Measurements from ENCODE around the gene FOS.

DNA sequence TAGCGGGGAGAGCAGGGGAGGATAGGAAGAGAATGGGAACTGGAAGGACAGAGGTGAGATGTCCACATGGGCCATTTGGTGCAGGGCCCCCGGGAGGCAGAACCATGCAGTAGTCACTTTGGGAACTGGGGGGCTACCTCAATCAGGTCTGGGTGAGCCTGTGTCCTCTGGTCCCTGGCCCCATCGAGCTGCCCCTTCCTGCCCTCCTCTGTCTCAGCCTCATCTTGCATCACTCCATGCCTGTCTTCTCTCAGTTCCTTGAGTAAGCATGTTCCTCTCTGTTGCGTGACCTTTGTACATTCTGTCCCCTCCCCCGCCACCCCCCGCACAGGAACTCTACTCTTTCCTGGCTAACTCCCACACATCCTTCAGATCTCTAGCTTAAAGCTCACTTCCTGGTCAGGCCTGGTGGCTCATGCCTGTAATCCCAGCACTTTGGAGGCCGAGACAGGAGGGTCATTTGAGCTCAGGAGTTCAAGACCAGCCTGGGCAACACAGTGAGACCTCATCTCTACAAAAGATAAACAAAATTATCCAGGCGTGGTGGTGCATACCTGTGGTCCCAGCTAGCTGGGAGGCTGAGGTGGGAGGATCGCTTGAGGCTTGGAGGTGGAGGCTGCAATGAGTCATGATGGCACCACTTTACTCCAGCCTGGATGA lies 23.2 kb downstream of the FOS start:
- TF ChIP-seq CREM (IDR thresholded peaks at IDR 0.05) (no peak), CREM (CRISPR knock-in tag; IDR thresholded peaks at IDR 0.05) (no peak), POLR2A (IDR thresholded peaks at IDR 0.05; ENCODE audit: insufficient read depth in 1 of 2, low read depth in 2 of 2, low read length in 2 of 2) (no peak), MZF1 (CRISPR knock-in tag; IDR thresholded peaks at IDR 0.05; ENCODE audit: borderline replicate concordance) (no peak), MXI1 (IDR thresholded peaks at IDR 0.05; ENCODE audit: borderline replicate concordance, low read depth, low read length) (no peak)
- TF ChIP-seq, protein P1, sequence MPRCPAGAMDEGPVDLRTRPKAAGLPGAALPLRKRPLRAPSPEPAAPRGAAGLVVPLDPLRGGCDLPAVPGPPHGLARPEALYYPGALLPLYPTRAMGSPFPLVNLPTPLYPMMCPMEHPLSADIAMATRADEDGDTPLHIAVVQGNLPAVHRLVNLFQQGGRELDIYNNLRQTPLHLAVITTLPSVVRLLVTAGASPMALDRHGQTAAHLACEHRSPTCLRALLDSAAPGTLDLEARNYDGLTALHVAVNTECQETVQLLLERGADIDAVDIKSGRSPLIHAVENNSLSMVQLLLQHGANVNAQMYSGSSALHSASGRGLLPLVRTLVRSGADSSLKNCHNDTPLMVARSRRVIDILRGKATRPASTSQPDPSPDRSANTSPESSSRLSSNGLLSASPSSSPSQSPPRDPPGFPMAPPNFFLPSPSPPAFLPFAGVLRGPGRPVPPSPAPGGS (CRISPR knock-in tag; IDR thresholded peaks at IDR 0.05) = no peak
- TF ChIP-seq, protein P2, sequence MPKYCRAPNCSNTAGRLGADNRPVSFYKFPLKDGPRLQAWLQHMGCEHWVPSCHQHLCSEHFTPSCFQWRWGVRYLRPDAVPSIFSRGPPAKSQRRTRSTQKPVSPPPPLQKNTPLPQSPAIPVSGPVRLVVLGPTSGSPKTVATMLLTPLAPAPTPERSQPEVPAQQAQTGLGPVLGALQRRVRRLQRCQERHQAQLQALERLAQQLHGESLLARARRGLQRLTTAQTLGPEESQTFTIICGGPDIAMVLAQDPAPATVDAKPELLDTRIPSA (CRISPR knock-in tag; IDR thresholded peaks at IDR 0.05; ENCODE audit: borderline replicate concordance) = no peak
- TF ChIP-seq, protein P3, sequence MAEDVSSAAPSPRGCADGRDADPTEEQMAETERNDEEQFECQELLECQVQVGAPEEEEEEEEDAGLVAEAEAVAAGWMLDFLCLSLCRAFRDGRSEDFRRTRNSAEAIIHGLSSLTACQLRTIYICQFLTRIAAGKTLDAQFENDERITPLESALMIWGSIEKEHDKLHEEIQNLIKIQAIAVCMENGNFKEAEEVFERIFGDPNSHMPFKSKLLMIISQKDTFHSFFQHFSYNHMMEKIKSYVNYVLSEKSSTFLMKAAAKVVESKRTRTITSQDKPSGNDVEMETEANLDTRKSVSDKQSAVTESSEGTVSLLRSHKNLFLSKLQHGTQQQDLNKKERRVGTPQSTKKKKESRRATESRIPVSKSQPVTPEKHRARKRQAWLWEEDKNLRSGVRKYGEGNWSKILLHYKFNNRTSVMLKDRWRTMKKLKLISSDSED (CRISPR knock-in tag; IDR thresholded peaks at IDR 0.05) = no peak
